IPS-18a (cell line): Measurements from ENCODE around the gene TMED3.
"Not testable (repeated sequence)": the region's sequence is repeated elsewhere in the genome, so short reads cannot be mapped to it uniquely, and the experiment has no call there.

ENCODE experiments used
- H3K27ac ChIP-seq: one replicate; pipeline ENCODE4 v1.5.1; 2013; ENCODE audit warnings: low read length
- H3K27me3 ChIP-seq: one replicate; pipeline ENCODE4 v1.6.1; 2013; ENCODE audit warnings: mild to moderate bottlenecking, low read length; ENCODE audit not compliant: control insufficient read depth, insufficient read depth
- H3K36me3 ChIP-seq: one replicate; pipeline ENCODE4 v1.6.1; 2013; ENCODE audit warnings: low read depth, low read length; ENCODE audit not compliant: control insufficient read depth
- H3K4me1 ChIP-seq: one replicate; pipeline ENCODE4 v1.6.1; 2013; ENCODE audit warnings: low read depth, low read length; ENCODE audit not compliant: control insufficient read depth
- H3K4me3 ChIP-seq: one replicate; pipeline ENCODE4 v1.5.1; 2013; ENCODE audit warnings: low read length
- H3K9ac ChIP-seq: one replicate; pipeline ENCODE4 v1.6.1; 2013; ENCODE audit warnings: mild to moderate bottlenecking, low read length, moderate library complexity
- H3K9me3 ChIP-seq: one replicate; pipeline ENCODE4 v1.6.1; 2013; ENCODE audit warnings: low read depth, low read length; ENCODE audit not compliant: control insufficient read depth

Gene TMED3

GRCh38 chr15:79299126-79299840 lies 11.6 kb upstream of the TMED3 start:
- no peak overlapping the region for H3K9ac ChIP-seq
- peaks cover 39% of the 10 kb centered on the region for H3K27me3 ChIP-seq
- H3K9me3 ChIP-seq = no peaks in the 10 kb centered on the region
- no peak overlapping the region for H3K4me3 ChIP-seq
- no peaks in the 10 kb centered on the region for H3K4me1 ChIP-seq
- H3K36me3 ChIP-seq = no peaks in the 10 kb centered on the region
- H3K27ac ChIP-seq = no peak overlapping the region

GRCh38 chr15:79299841-79300235 lies 11.1 kb upstream of the TMED3 start:
- no peak overlapping the region for H3K27ac ChIP-seq
- no peak overlapping the region for H3K9ac ChIP-seq
- peaks cover 44% of the 10 kb centered on the region for H3K27me3 ChIP-seq
- H3K4me1 ChIP-seq = no peaks in the 10 kb centered on the region
- H3K9me3 ChIP-seq = no peaks in the 10 kb centered on the region
- H3K4me3 ChIP-seq = no peak overlapping the region
- no peaks in the 10 kb centered on the region for H3K36me3 ChIP-seq

GRCh38 chr15:79307251-79307650 lies 3.7 kb upstream of the TMED3 start:
- Histone ChIP-seq H3K36me3 (no peaks in the 10 kb centered on the region), H3K27ac (no peak overlapping the region), H3K9me3 (no peaks in the 10 kb centered on the region), H3K9ac (no peak overlapping the region), H3K4me3 (no peak overlapping the region), H3K4me1 (peaks cover 6% of the 10 kb centered on the region), H3K27me3 (peaks cover 60% of the 10 kb centered on the region)

- H3K9ac ChIP-seq = no peak overlapping the region
- H3K4me3 ChIP-seq = no peak overlapping the region
- H3K9me3 ChIP-seq = no peaks in the 10 kb centered on the region
- H3K4me1 ChIP-seq = peaks cover 10% of the 10 kb centered on the region
- H3K36me3 ChIP-seq = peaks cover 4% of the 10 kb centered on the region
- H3K27ac ChIP-seq = no peak overlapping the region
- H3K27me3 ChIP-seq = peaks cover 55% of the 10 kb centered on the region
Observed at GRCh38 chr15:79308874-79309273, 2.0 kb upstream of the TMED3 start.

GRCh38 chr15:79310612-79310984 lies 314 bp upstream of the TMED3 start:
- peaks cover 42% of the 10 kb centered on the region for H3K27me3 ChIP-seq
- H3K4me3 ChIP-seq = peak overlapping the region; percentile 91
- no peak overlapping the region for H3K27ac ChIP-seq
- no peak overlapping the region for H3K9ac ChIP-seq
- H3K9me3 ChIP-seq = no peaks in the 10 kb centered on the region
- peaks cover 10% of the 10 kb centered on the region for H3K4me1 ChIP-seq
- H3K36me3 ChIP-seq = peaks cover 21% of the 10 kb centered on the region

GRCh38 chr15:79311901-79312553 lies 1.1 kb downstream of the TMED3 start:
- no peak overlapping the region for H3K27ac ChIP-seq
- peak overlapping the region; percentile 83 for H3K9ac ChIP-seq
- H3K36me3 ChIP-seq = peaks cover 32% of the 10 kb centered on the region

GRCh38 chr15:79314186-79314585 lies 3.3 kb downstream of the TMED3 start:
- H3K4me1 ChIP-seq = peaks cover 10% of the 10 kb centered on the region
- H3K9ac ChIP-seq = no peak overlapping the region
- no peak overlapping the region for H3K27ac ChIP-seq
- no peaks in the 10 kb centered on the region for H3K9me3 ChIP-seq
- no peak overlapping the region for H3K4me3 ChIP-seq
- peaks cover 15% of the 10 kb centered on the region for H3K27me3 ChIP-seq
- H3K36me3 ChIP-seq = peaks cover 45% of the 10 kb centered on the region

More at GRCh38 chr15:79311901-79312553, 1.1 kb downstream of the TMED3 start:
- peaks cover 36% of the 10 kb centered on the region for H3K27me3 ChIP-seq
- H3K4me1 ChIP-seq = peaks cover 10% of the 10 kb centered on the region
- peak overlapping the region; percentile 91 for H3K4me3 ChIP-seq
- H3K9me3 ChIP-seq = no peaks in the 10 kb centered on the region

- H3K9ac ChIP-seq = no peak overlapping the region
- H3K4me1 ChIP-seq = peaks cover 10% of the 10 kb centered on the region
- no peak overlapping the region for H3K27ac ChIP-seq
- no peak overlapping the region for H3K4me3 ChIP-seq
- H3K36me3 ChIP-seq = peaks cover 45% of the 10 kb centered on the region
- peaks cover 9% of the 10 kb centered on the region for H3K27me3 ChIP-seq
- no peaks in the 10 kb centered on the region for H3K9me3 ChIP-seq
Observed at GRCh38 chr15:79314811-79315210, 3.9 kb downstream of the TMED3 start.

- Histone ChIP-seq H3K4me3 (no peak overlapping the region), H3K27ac (no peak overlapping the region), H3K27me3 (no peaks in the 10 kb centered on the region), H3K36me3 (peaks cover 45% of the 10 kb centered on the region), H3K9ac (no peak overlapping the region), H3K9me3 (no peaks in the 10 kb centered on the region), H3K4me1 (peaks cover 10% of the 10 kb centered on the region)
Observed at GRCh38 chr15:79315623-79316328, 4.9 kb downstream of the TMED3 start.

- H3K27me3 ChIP-seq = no peaks in the 10 kb centered on the region
- peaks cover 8% of the 10 kb centered on the region for H3K4me1 ChIP-seq
- H3K9me3 ChIP-seq = no peaks in the 10 kb centered on the region
- no peak overlapping the region for H3K27ac ChIP-seq
- no peak overlapping the region for H3K9ac ChIP-seq
- no peak overlapping the region for H3K4me3 ChIP-seq
- peaks cover 48% of the 10 kb centered on the region for H3K36me3 ChIP-seq
Observed at GRCh38 chr15:79316864-79317263, 6.0 kb downstream of the TMED3 start.

GRCh38 chr15:79319973-79320372 lies 9.1 kb downstream of the TMED3 start:
- not testable (repeated sequence) for H3K27ac ChIP-seq, H3K27me3 ChIP-seq, H3K4me1 ChIP-seq, H3K9ac ChIP-seq, H3K4me3 ChIP-seq, H3K9me3 ChIP-seq
- peaks cover 39% of the 10 kb centered on the region for H3K36me3 ChIP-seq
